K562 (cell line): ENCODE data around the gene EIF5. TPM values are rescaled to one million over a fixed set of nuclear protein-coding genes. Genes with fewer than 3 reads are reported as not detected.
A peak's percentile ranks its signal among the peaks of the same experiment; 100 is the strongest.

Source experiments
- AFF4 ChIP-seq: sonication (generic); formaldehyde crosslinking; IDR thresholded peaks from 2 replicates; pipeline ENCODE4 v1.8.0; 2023; ENCODE audit warnings: mild to moderate bottlenecking, missing genetic modification reagents
- ATF1 ChIP-seq, 2 experiments: fragments of 450-650 bp in 1 of 2; IDR thresholded peaks; 2 replicates each; pipeline ENCODE4 v1.6.1; 2016; ENCODE audit warnings: missing compliant biosample characterization in 1 of 2, missing genetic modification characterization in 1 of 2
- BRD9 ChIP-seq: fragments of 450-650 bp; IDR thresholded peaks from 2 replicates; pipeline ENCODE4 v1.6.1; 2018; ENCODE audit warnings: low read depth; ENCODE audit not compliant: partially characterized antibody
- CBFA2T3 ChIP-seq: fragments of 450-650 bp; IDR thresholded peaks from 2 replicates; pipeline ENCODE4 v1.6.1; 2017
- CLOCK ChIP-seq: fragments of 250-450 bp; sonication (Bioruptor Pico); IDR thresholded peaks from 2 replicates; pipeline ENCODE4 v1.4.0; 2020; ENCODE audit warnings: mild to moderate bottlenecking, moderate library complexity, borderline replicate concordance
- DPF2 ChIP-seq: fragments of 450-650 bp; IDR thresholded peaks from 2 replicates; pipeline ENCODE4 v1.6.1; 2016
- E2F3 ChIP-seq: fragments of 250-450 bp; sonication (Bioruptor Pico); IDR thresholded peaks from 2 replicates; pipeline ENCODE4 v1.4.0; 2020; ENCODE audit warnings: mild to moderate bottlenecking
- MAFG ChIP-seq: fragments of 450-650 bp; conservative IDR thresholded peaks from 2 replicates; pipeline ENCODE4 v1.6.1; 2016; ENCODE audit warnings: missing genetic modification characterization, missing compliant biosample characterization
- MTA2 ChIP-seq: fragments of 450-650 bp; IDR thresholded peaks from 2 replicates; pipeline ENCODE4 v1.6.1; 2016; ENCODE audit warnings: low read depth
- NCOA4 ChIP-seq: fragments of 450-650 bp; IDR thresholded peaks from 2 replicates; pipeline ENCODE4 v1.6.1; 2018; ENCODE audit warnings: mild to moderate bottlenecking; ENCODE audit not compliant: partially characterized antibody
- NFE2 ChIP-seq: IDR thresholded peaks from 2 replicates; pipeline ENCODE4 v1.6.1; 2014; ENCODE audit warnings: antibody characterized with exemption, low read depth
- NFRKB ChIP-seq: fragments of 450-650 bp; IDR thresholded peaks from 2 replicates; pipeline ENCODE4 v1.6.1; 2016; ENCODE audit warnings: low read depth
- PBX2 ChIP-seq, 2 experiments: IDR thresholded peaks in 1 of 2; conservative IDR thresholded peaks in 1 of 2; 2 replicates each; pipeline ENCODE4 v1.6.1; 2016; ENCODE audit warnings: low read depth in 2 of 2, mild to moderate bottlenecking in 1 of 2, missing compliant biosample characterization in 1 of 2, missing genetic modification characterization in 1 of 2, moderate library complexity in 1 of 2
- PTBP1 ChIP-seq: fragments of 200-400 bp; formaldehyde crosslinking; IDR thresholded peaks from 2 replicates; pipeline ENCODE4 v1.6.1; 2017; ENCODE audit warnings: low read depth, low read length
- RB1 ChIP-seq: fragments of 450-650 bp; IDR thresholded peaks from 2 replicates; pipeline ENCODE4 v1.6.1; 2017; ENCODE audit warnings: low read depth, mild to moderate bottlenecking
- RHOXF2B ChIP-seq: fragments of 250-450 bp; sonication (Bioruptor Pico); conservative IDR thresholded peaks from 2 replicates; pipeline ENCODE4 v1.5.1; 2021
- SMAD2 ChIP-seq: fragments of 150-350 bp; IDR thresholded peaks from 2 replicates; pipeline ENCODE4 v1.6.1; 2014; ENCODE audit warnings: low read depth, mild to moderate bottlenecking, low read length
- SMARCA4 ChIP-seq: fragments of 450-650 bp; IDR thresholded peaks from 2 replicates; pipeline ENCODE4 v1.6.1; 2016
- ZBTB2 ChIP-seq: fragments of 450-650 bp; IDR thresholded peaks from 2 replicates; pipeline ENCODE4 v1.6.1; 2016; ENCODE audit warnings: antibody characterized with exemption
- ZNF165 ChIP-seq: fragments of 250-450 bp; sonication (Bioruptor Pico); IDR thresholded peaks from 2 replicates; pipeline ENCODE4 v1.4.0; 2020; ENCODE audit warnings: borderline replicate concordance
- ZNF561 ChIP-seq: fragments of 450-650 bp; formaldehyde crosslinking; conservative IDR thresholded peaks from 2 replicates; pipeline ENCODE4 v1.4.0; 2020; ENCODE audit warnings: mild to moderate bottlenecking, moderate library complexity
- polyA plus RNA-seq, 8 experiments: library from polyadenylated mRNA; depleted of rRNA in 4 of 8; stranded (reverse) in 5 of 8; unstranded in 3 of 8; fragments of >200 nt; fragmentation: Nextera tagmentation in 2 of 8; fragmentation: Illumina TruSeq in 1 of 8; extraction: Ambion mirVana in 2 of 8; extraction: Trizol in 1 of 8; gene quantifications; 2 replicates each; pipeline versions ENCODE4 v1.2.1 to v1.2.3, GENCODE V29; 2011 to 2014; ENCODE audit warnings: inconsistent platforms in 1 of 8, missing spikeins in 1 of 8
- total RNA-seq, 7 experiments: library from RNA; depleted of rRNA in 6 of 7; stranded (reverse); fragments of >200 nt in 6 of 7; fragmentation: Illumina TruSeq in 2 of 7; extraction: Trizol in 2 of 7; gene quantifications; 2 replicates each; pipeline versions ENCODE4 v1.2.1 to v1.2.3, GENCODE V29; 2011 to 2021; ENCODE audit warnings: low replicate concordance in 1 of 7

EIF5 gene
- total and polyA plus RNA-seq, 9 of the 15 experiments (the other 6 are each of a cell fraction or from before 2014, with no cell fraction given) = 92.7 to 442 (median 190) TPM

GRCh38 chr14:103360548-103360947 lies 26.5 kb downstream of the EIF5 start (continued):
- TF ChIP-seq SMARCA4 (peak; percentile 72), NFRKB (peak; percentile 48; the same call in 1 of the 2 replicates), RB1 (no peak), NFE2 (peak; percentile 77), MAFG (tag) (peak; percentile 61), ZNF165 (CRISPR knock-in tag) (no peak), PBX2 (CRISPR knock-in tag; IDR thresholded peaks at IDR 0.05; ENCODE audit: low read depth) (no peak), PBX2 (tag; conservative IDR thresholded peaks at IDR 0.05; ENCODE audit: low read depth) (peak; percentile 51; the same call in 1 of the 2 replicates), BRD9 (no peak), SMAD2 (no peak), CBFA2T3 (peak; percentile 86), AFF4 (no peak), ZBTB2 (no peak), NCOA4 (no peak), ZNF561 (CRISPR knock-in tag) (no peak), E2F3 (no peak), PTBP1 (no peak), RHOXF2B (CRISPR knock-in tag) (no peak), ATF1 (CRISPR knock-in tag; IDR thresholded peaks at IDR 0.05) (no peak), ATF1 (tag; IDR thresholded peaks at IDR 0.05) (no peak), MTA2 (no peak), CLOCK (no peak), DPF2 (peak; percentile 85)
